ENCODE results near the gene PLCB1. TPM values are rescaled to one million over a fixed set of nuclear protein-coding genes. Genes with fewer than 3 reads are reported as not detected.

PLCB1 gene
- total RNA-seq, 1 experiment from 2014 or later = 11.3 TPM

- TF ChIP-seq ZNF121 (CRISPR knock-in tag; IDR thresholded peaks at IDR 0.05) (no peak), ERG (CRISPR knock-in tag; IDR thresholded peaks at IDR 0.05) (no peak), TEAD4 (CRISPR knock-in tag; IDR thresholded peaks at IDR 0.05) (no peak)
Observed at GRCh38 chr20:8807480-8808201, 675.6 kb downstream of the PLCB1 start (continued).

- ChIA-PET POLR2A (no interaction called here), CTCF (interaction anchor here (1.1 to 3.2 kb wide), 4 partner anchors 18 to 585 kb away, joined by 3 to 14 read pairs (median 4); no protein-coding TSS in a partner anchor)
- no peaks in the 10 kb centered on the region for H3K36me3 Mint-ChIP-seq
- H3K4me3 Mint-ChIP-seq = no peak overlapping the region
- H3K9me3 Mint-ChIP-seq = no peaks in the 10 kb centered on the region
- H3K4me1 Mint-ChIP-seq = peaks cover 65% of the 10 kb centered on the region
- no peak overlapping the region for H3K27ac Mint-ChIP-seq
- no peaks in the 10 kb centered on the region for H3K27me3 Mint-ChIP-seq (ENCODE audit: low read depth)
- ATAC-seq (no peak), DNase-seq (ENCODE audit: low spot score) (no peak)
- TF ChIP-seq RORB (CRISPR knock-in tag; IDR thresholded peaks at IDR 0.05) (no peak), CREB1 (CRISPR knock-in tag; IDR thresholded peaks at IDR 0.05) (no peak)
Observed at GRCh38 chr20:8808202-8808535, 676.1 kb downstream of the PLCB1 start.

- H3K36me3 Mint-ChIP-seq = no peaks in the 10 kb centered on the region
- H3K4me1 Mint-ChIP-seq = peaks cover 64% of the 10 kb centered on the region
- TF ChIP-seq, protein P1, sequence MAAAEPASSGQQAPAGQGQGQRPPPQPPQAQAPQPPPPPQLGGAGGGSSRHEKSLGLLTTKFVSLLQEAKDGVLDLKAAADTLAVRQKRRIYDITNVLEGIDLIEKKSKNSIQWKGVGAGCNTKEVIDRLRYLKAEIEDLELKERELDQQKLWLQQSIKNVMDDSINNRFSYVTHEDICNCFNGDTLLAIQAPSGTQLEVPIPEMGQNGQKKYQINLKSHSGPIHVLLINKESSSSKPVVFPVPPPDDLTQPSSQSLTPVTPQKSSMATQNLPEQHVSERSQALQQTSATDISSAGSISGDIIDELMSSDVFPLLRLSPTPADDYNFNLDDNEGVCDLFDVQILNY (CRISPR knock-in tag; IDR thresholded peaks at IDR 0.05) = no peak
- TF ChIP-seq ZNF219 (CRISPR knock-in tag; IDR thresholded peaks at IDR 0.05; ENCODE audit: borderline replicate concordance) (no peak), PRDM15 (CRISPR knock-in tag; IDR thresholded peaks at IDR 0.05) (no peak), ELF4 (CRISPR knock-in tag; IDR thresholded peaks at IDR 0.05; ENCODE audit: low read depth) (no peak), GABPB1 (CRISPR knock-in tag; IDR thresholded peaks at IDR 0.05) (no peak; the same call in 1 of the 2 replicates), FOXJ3 (CRISPR knock-in tag; IDR thresholded peaks at IDR 0.05; ENCODE audit: borderline replicate concordance) (no peak), GRHL2 (CRISPR knock-in tag; IDR thresholded peaks at IDR 0.05; ENCODE audit: insufficient replicate concordance, severe bottlenecking) (no peak), TEAD1 (CRISPR knock-in tag; IDR thresholded peaks at IDR 0.05) (no peak), MLX (CRISPR knock-in tag; IDR thresholded peaks at IDR 0.05) (no peak), MAX (CRISPR knock-in tag; IDR thresholded peaks at IDR 0.05) (no peak), NR3C1 (CRISPR knock-in tag; conservative IDR thresholded peaks at IDR 0.05; ENCODE audit: low read depth) (no peak), PRRX2 (CRISPR knock-in tag; IDR thresholded peaks at IDR 0.05) (no peak), STAT6 (CRISPR knock-in tag; conservative IDR thresholded peaks at IDR 0.05; ENCODE audit: low read depth) (no peak), NR1H2 (CRISPR knock-in tag; IDR thresholded peaks at IDR 0.05) (no peak), RELA (CRISPR knock-in tag; IDR thresholded peaks at IDR 0.05; ENCODE audit: borderline replicate concordance) (no peak)
- TF ChIP-seq, protein P2, sequence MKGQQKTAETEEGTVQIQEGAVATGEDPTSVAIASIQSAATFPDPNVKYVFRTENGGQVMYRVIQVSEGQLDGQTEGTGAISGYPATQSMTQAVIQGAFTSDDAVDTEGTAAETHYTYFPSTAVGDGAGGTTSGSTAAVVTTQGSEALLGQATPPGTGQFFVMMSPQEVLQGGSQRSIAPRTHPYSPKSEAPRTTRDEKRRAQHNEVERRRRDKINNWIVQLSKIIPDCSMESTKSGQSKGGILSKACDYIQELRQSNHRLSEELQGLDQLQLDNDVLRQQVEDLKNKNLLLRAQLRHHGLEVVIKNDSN (CRISPR knock-in tag; IDR thresholded peaks at IDR 0.05) = no peak
- no peak for DNase-seq (ENCODE audit: low spot score)
- H3K9me3 Mint-ChIP-seq = peaks cover 4% of the 10 kb centered on the region; the same call in 1 of the 2 replicates
- H3K27ac Mint-ChIP-seq = peak overlapping the region; percentile 43; the same call in 1 of the 2 replicates
- CTCF ChIA-PET = interaction anchor here (1.0 to 3.2 kb wide), 3 partner anchors 21 to 584 kb away, joined by 3 to 14 read pairs (median 5); no protein-coding TSS in a partner anchor
- H3K4me3 Mint-ChIP-seq = no peak overlapping the region
- H3K27me3 Mint-ChIP-seq (ENCODE audit: low read depth) = no peaks in the 10 kb centered on the region
- POLR2A ChIA-PET = no interaction called here
- ATAC-seq = no peak
Observed at GRCh38 chr20:8809107-8809953, 677.3 kb downstream of the PLCB1 start.

Data from WTC11 (cell line).